HG03469 (cell line): Measurements from ENCODE around the gene YWHAB.

Source experiments
- ATAC-seq: cut with Tn5 transposase; IDR thresholded peaks from one replicate; pipeline ENCODE4 v1.9.1; 2021; ENCODE audit warnings: mild to moderate bottlenecking, moderate library complexity, moderate number of reproducible peaks; ENCODE audit not compliant: unreplicated experiment

YWHAB gene

GRCh38 chr20:44911264-44911921 is 25.9 kb downstream of the YWHAB start:
- no peak for ATAC-seq

- no peak for ATAC-seq
Observed at GRCh38 chr20:44912189-44912588, 26.7 kb downstream of the YWHAB start.

GRCh38 chr20:44914924-44915323 is 29.4 kb downstream of the YWHAB start:
- no peak for ATAC-seq

GRCh38 chr20:44916586-44916985 is 31.1 kb downstream of the YWHAB start:
- no peak for ATAC-seq

- no peak for ATAC-seq
Observed at GRCh38 chr20:44917399-44917798, 31.9 kb downstream of the YWHAB start.

GRCh38 chr20:44918342-44918741 is 32.8 kb downstream of the YWHAB start:
- no peak for ATAC-seq

- ATAC-seq = no peak
Observed at GRCh38 chr20:44918761-44919160, 33.3 kb downstream of the YWHAB start.

GRCh38 chr20:44921447-44921846 is 35.9 kb downstream of the YWHAB start:
- no peak for ATAC-seq

- ATAC-seq = no peak
Observed at GRCh38 chr20:44924541-44924940, 39.0 kb downstream of the YWHAB start.

- ATAC-seq = no peak
Observed at GRCh38 chr20:44928595-44928994, 43.1 kb downstream of the YWHAB start.

GRCh38 chr20:44930517-44931168 is 45.1 kb downstream of the YWHAB start:
- ATAC-seq = no peak

- ATAC-seq = no peak
Observed at GRCh38 chr20:44931911-44932310, 46.4 kb downstream of the YWHAB start.

GRCh38 chr20:44932916-44933315 is 47.4 kb downstream of the YWHAB start:
- no peak for ATAC-seq

- ATAC-seq = no peak
Observed at GRCh38 chr20:44936510-44936909, 51.0 kb downstream of the YWHAB start.

GRCh38 chr20:44938637-44939036 is 53.1 kb downstream of the YWHAB start:
- no peak for ATAC-seq

GRCh38 chr20:44941120-44941691 is 55.7 kb downstream of the YWHAB start:
- ATAC-seq = no peak

- no peak for ATAC-seq
Observed at GRCh38 chr20:44942264-44942973, 56.9 kb downstream of the YWHAB start.

- no peak for ATAC-seq
Observed at GRCh38 chr20:44943828-44944227, 58.3 kb downstream of the YWHAB start.

- ATAC-seq = no peak
Observed at GRCh38 chr20:44945261-44945660, 59.8 kb downstream of the YWHAB start.

GRCh38 chr20:44946271-44946852 is 60.9 kb downstream of the YWHAB start:
- no peak for ATAC-seq

GRCh38 chr20:44948107-44948506 is 62.6 kb downstream of the YWHAB start:
- no peak for ATAC-seq
